GM12878 (cell line): ENCODE measurements around the gene RER1.

Experiments
- BACH1 ChIP-seq: fragments of 450-650 bp; IDR thresholded peaks from 2 replicates; pipeline ENCODE4 v1.6.1; 2017; ENCODE audit warnings: mild to moderate bottlenecking, borderline replicate concordance
- EZH2 ChIP-seq: IDR thresholded peaks from 2 replicates; pipeline ENCODE4 v1.6.1; 2012; ENCODE audit warnings: low read depth, mild to moderate bottlenecking, control low read depth, inconsistent platforms, low read length, borderline replicate concordance; ENCODE audit not compliant: control insufficient read depth
- MTA2 ChIP-seq: fragments of 450-650 bp; IDR thresholded peaks from 2 replicates; pipeline ENCODE4 v1.6.1; 2016; ENCODE audit warnings: low read depth, mild to moderate bottlenecking, moderate library complexity
- POLR2A ChIP-seq: IDR thresholded peaks from 2 replicates; pipeline ENCODE4 v1.6.1; 2011; ENCODE audit warnings: low read depth, mild to moderate bottlenecking, low read length
- ZNF274 ChIP-seq: IDR thresholded peaks from one replicate; pipeline ENCODE4 v1.8.0; 2011; ENCODE audit not compliant: insufficient read length, insufficient read depth
- TF ChIP-seq, protein P1 (sequence below): IDR thresholded peaks from 2 replicates; pipeline ENCODE4 v1.6.1; 2011; ENCODE audit warnings: low read depth, low read length, improper control_type of control experiment, borderline replicate concordance

DNA sequence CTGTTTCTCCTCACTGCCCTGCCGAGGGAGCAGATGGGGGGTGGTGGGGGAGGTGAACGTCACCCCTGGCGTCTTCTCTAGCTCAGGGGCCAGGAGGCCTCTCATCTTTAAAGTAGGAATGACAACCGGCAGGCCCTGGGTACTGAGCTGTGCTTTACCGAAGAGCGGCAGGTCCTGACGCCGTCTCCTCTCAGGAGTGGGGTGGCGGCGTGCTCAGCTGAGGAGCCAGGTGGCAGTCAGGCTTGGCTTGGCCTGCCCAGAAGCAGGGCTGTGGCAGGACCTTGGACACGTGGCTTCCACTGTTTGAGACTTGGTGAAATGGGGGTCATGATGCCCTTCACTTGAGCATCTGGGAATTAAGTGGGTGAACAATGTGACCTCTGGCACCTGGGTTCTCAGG lies 3.1 kb downstream of the RER1 start:
- TF ChIP-seq MTA2, result no peak
- no peak; the same call in 1 of the 2 replicates for TF ChIP-seq POLR2A
- TF ChIP-seq EZH2, result no peak
- TF ChIP-seq ZNF274, result no peak
- no peak for TF ChIP-seq BACH1
- TF ChIP-seq, protein P1, sequence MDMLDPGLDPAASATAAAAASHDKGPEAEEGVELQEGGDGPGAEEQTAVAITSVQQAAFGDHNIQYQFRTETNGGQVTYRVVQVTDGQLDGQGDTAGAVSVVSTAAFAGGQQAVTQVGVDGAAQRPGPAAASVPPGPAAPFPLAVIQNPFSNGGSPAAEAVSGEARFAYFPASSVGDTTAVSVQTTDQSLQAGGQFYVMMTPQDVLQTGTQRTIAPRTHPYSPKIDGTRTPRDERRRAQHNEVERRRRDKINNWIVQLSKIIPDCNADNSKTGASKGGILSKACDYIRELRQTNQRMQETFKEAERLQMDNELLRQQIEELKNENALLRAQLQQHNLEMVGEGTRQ, result no peak
